GM21423 (cell line): ENCODE data around the gene CPSF3.

Experiments used
- ATAC-seq: cut with Tn5 transposase; IDR thresholded peaks from one replicate; pipeline ENCODE4 v1.9.1; 2021; ENCODE audit warnings: mild to moderate bottlenecking, moderate library complexity; ENCODE audit not compliant: unreplicated experiment

Gene CPSF3

GRCh38 chr2:9423100-9423921 lies at the start of gene CPSF3, which contains the start of gene ITGB1BP1:
CPSF3 (plus strand) TSS chr2:9423654; CDS start chr2:9423774, 120 bp downstream.
ITGB1BP1 (minus strand) TSS chr2:9423528; CDS start chr2:9418697, 4,831 bp downstream.
- ATAC-seq = peak; percentile 83

DNA sequence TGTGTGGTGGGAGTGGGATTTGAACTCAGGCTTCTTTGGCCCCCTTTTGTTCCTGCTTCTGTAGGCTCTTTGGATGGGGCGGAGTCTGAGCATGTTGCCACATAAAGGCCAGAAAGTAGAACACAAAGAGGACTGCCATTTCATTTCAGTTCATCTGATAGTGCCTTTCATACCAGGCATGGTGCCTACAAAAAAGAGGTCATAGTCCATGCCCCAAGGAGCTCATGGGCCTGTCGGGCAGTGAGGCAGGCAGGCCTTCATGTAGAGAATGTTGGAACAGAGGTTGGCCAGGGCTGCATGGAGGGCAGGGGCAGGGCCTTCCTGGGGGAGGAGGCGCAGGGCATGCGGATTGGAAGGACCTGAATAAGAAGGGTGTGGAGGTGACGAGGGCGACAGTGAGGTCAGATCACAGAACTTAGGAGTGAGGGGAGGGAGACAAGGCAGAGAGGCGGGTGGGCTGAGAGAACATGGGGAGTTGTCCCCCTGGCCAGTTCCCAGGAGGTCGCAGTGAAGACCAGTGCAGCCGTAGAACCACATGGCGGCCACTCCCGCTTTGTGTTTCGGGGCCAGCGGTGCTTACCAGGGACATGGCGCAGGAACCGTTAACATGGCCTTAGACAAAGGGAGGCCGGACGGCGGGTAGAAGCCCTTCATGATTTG lies 49.3 kb upstream of the CPSF3 start:
- no peak for ATAC-seq

- no peak for ATAC-seq
Observed at GRCh38 chr2:9375857-9376428, 47.5 kb upstream of the CPSF3 start.

DNA sequence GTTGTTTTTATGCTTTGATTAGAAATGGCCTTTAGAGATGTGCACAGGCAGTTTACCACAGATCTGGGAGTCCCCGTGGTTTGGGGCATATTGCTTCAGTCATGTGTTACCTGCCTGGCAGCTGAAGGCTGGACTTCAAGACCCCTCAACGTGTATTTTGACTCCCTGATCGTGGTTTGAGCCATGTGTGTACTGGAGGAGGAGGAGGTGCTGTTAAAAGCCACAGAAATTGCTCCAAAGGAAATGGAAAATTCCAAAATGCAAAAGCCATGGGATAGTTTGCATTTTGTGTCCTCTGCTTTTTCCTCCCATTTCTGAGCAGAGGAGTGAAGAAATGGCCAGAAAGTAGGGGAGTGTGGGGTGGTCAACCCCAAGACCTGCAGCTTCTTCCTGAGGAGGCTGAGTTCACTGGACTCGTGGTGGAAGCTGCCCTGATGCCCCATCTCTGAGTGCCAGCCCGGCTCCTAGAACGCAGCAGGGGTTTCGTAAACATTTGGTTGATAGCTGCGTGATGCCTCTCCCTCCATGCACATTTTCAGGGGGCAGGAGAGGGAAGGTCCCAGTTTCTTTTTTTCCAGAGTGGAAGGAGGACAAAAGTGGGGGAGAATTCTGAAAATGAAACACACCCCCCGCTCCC lies 45.9 kb upstream of the CPSF3 start:
- ATAC-seq = no peak

- ATAC-seq = no peak
Observed at GRCh38 chr2:9378433-9379390, 44.7 kb upstream of the CPSF3 start.

DNA sequence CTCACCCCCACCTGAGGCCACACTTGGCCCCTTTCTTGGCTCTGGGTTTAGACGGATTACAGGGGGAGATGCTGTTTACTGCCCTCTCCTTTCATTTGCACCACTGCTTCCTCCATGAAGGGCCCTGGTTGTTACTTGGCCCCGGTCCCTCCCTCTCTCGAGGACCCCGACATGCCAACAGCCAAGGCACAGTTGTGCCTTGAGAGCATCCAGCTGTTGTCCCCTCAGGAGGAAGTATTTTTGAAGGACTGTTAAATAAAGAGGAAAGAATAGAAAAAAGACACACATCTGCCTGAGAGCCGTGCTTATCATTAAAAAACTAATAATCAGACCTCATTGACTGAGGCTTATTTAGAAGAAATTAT lies 44.1 kb upstream of the CPSF3 start:
- no peak for ATAC-seq

- no peak for ATAC-seq
Observed at GRCh38 chr2:9380702-9381628, 42.5 kb upstream of the CPSF3 start.

DNA sequence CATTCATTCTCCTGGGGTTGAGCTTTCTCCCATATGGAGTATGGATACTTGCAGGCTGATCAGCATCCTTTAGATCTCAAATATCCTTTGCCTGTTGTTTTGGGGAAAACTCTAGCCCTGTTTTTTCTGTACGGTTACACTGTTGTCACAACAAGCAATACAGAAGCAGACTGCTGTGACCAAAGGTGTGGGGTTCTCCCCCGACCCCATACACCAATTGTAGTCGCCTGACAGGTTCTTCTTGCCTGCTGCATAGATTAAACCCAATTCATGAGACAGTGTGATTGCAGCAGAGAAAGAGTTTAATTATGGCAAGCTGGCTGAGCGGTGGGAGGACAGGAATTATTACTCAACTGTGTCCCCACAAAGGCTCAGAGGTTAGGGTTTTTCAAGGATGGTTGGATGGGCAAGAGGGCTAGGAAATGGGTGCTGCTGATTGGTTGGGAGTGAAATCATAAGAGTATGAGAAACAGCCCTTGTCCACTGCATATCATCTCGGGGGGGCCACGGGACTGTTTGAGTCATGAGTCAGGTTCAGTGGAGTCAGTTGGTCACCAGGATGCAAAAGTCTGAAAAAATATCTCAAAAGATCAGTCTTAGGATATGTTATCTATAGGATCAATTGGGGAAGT lies 40.7 kb upstream of the CPSF3 start:
- no peak for ATAC-seq

DNA sequence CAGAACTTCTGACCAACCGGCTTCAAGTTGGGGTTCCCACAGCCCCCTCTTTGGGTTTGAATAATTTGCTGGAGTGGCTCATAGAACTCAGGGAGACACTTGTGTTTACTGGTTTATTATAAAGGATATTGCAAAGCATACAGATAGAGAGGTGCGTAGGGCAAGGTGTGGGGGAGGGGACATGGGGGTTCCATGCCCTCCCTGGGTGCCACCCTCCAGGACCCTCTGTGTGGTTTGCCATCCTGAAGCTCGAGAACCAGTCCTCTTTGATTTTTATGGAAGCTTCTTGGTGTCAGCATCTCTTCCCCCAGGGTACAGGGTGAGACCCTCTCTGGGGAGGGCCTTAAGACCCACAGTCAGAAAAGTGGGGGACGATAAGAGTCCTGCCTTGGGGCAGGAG lies 38.9 kb upstream of the CPSF3 start:
- no peak for ATAC-seq

GRCh38 chr2:9385841-9386240 lies 37.6 kb upstream of the CPSF3 start:
- ATAC-seq = no peak

GRCh38 chr2:9388199-9388681 lies 35.2 kb upstream of the CPSF3 start:
- ATAC-seq = no peak

GRCh38 chr2:9388950-9389911 lies 34.2 kb upstream of the CPSF3 start:
- ATAC-seq = no peak

DNA sequence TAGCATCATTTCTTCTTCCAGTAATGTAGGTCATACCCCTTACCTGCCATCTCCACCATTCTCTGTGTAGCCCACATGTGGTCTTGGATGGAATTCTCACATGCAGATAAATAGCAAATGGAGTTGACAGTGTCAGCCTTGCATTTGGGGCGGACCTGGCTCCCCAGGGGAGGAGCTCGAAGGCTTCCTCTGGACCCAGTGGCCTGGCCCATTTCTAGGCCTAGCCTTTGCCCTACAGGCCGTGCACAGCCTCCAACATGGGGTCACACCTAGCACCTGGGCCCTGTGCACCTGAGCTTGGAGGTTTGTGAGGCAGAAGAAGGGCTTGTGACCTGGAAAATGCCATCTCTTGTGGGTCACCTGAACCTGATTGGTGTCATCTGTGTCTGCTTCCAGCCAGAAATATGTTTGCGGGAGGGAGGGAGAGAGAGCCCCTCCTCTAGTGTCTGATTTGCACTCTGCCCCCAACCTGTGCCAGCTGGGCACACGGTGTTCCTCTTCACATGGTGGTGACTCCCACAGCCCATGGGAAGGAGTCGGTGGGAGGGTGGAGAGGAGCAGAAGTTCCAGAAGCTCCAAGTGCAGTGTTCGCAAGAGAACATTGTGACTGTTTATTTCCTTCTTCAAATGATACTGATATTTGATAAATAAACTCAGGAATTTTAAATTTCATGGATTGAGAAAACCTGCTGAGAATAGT lies 33.2 kb upstream of the CPSF3 start:
- no peak for ATAC-seq

- ATAC-seq = no peak
Observed at GRCh38 chr2:9390991-9391390, 32.5 kb upstream of the CPSF3 start.

- ATAC-seq = no peak
Observed at GRCh38 chr2:9391961-9392720, 31.3 kb upstream of the CPSF3 start.
